HFFc6 (cell line): ENCODE data around the gene CDK5RAP3. TPM values are rescaled to one million over a fixed set of nuclear protein-coding genes. Genes with fewer than 3 reads are reported as not detected.

Source experiments
- DNase-seq: peaks from one replicate; pipeline ENCODE4 v3.0.0-alpha.2; 2018
- H3K27ac Mint-ChIP-seq: 2 replicates; pipeline ENCODE4 v1.8.0; 2020; ENCODE audit warnings: mild to moderate bottlenecking, mixed read lengths
- H3K27me3 Mint-ChIP-seq: 2 replicates; pipeline ENCODE4 v1.8.0; 2021; ENCODE audit warnings: mild to moderate bottlenecking, moderate library complexity, mixed read lengths; ENCODE audit not compliant: insufficient read depth
- H3K36me3 Mint-ChIP-seq: 2 replicates; pipeline ENCODE4 v1.8.0; 2021; ENCODE audit warnings: low read depth, mixed read lengths
- H3K4me1 Mint-ChIP-seq: 2 replicates; pipeline ENCODE4 v1.8.0; 2020; ENCODE audit warnings: low read depth, mixed read lengths
- H3K4me3 Mint-ChIP-seq: 2 replicates; pipeline ENCODE4 v1.8.0; 2020; ENCODE audit warnings: mild to moderate bottlenecking, moderate library complexity, mixed read lengths
- H3K9me3 Mint-ChIP-seq: 2 replicates; pipeline ENCODE4 v1.8.0; 2020; ENCODE audit warnings: mild to moderate bottlenecking, mixed read lengths
- CTCF ChIP-seq: fragments of 200-600 bp; sonication (generic); IDR thresholded peaks from 2 replicates; pipeline ENCODE4 v1.5.0; 2021; ENCODE audit warnings: antibody characterized with exemption, mild to moderate bottlenecking
- total RNA-seq, 6 experiments: library from RNA; stranded (reverse); fragmentation: NEBNext Ultra II Directional; extraction: Animal tissue kit (Norgen Biotek cat#: 25700); gene quantifications; 2 replicates in 1 of 6; 3 replicates in 5 of 6; pipeline ENCODE4 v1.2.3, GENCODE V29; 2021

CDK5RAP3 gene
- total RNA-seq, 6 experiments from 2014 or later = 78.4 to 91.3 (median 81.8) TPM

GRCh38 chr17:47946516-47946915 is 24.4 kb upstream of the CDK5RAP3 start:
- H3K27ac Mint-ChIP-seq = no peak overlapping the region; the same call in 1 of the 2 replicates
- H3K9me3 Mint-ChIP-seq = no peaks in the 10 kb centered on the region
- H3K27me3 Mint-ChIP-seq = peaks cover 4% of the 10 kb centered on the region; the same call in 1 of the 2 replicates

GRCh38 chr17:47946929-47947397 is 23.9 kb upstream of the CDK5RAP3 start:
- Mint-ChIP-seq H3K4me3 (no peak overlapping the region), H3K27me3 (peaks cover 3% of the 10 kb centered on the region; the same call in 1 of the 2 replicates), H3K36me3 (no peaks in the 10 kb centered on the region; the same call in 1 of the 2 replicates), H3K4me1 (peaks cover 50% of the 10 kb centered on the region), H3K27ac (peak overlapping the region; percentile 67), H3K9me3 (no peaks in the 10 kb centered on the region)
- peak; percentile 79 for DNase-seq
- TF ChIP-seq CTCF = peak; percentile 96

More at GRCh38 chr17:47946516-47946915, 24.4 kb upstream of the CDK5RAP3 start:
- Mint-ChIP-seq H3K4me3 (no peak overlapping the region), H3K4me1 (peaks cover 52% of the 10 kb centered on the region), H3K36me3 (no peaks in the 10 kb centered on the region; the same call in 1 of the 2 replicates)
- no peak for DNase-seq
- TF ChIP-seq CTCF = no peak

GRCh38 chr17:47948706-47949196 is 22.2 kb upstream of the CDK5RAP3 start:
- Mint-ChIP-seq H3K36me3 (no peaks in the 10 kb centered on the region; the same call in 1 of the 2 replicates), H3K27me3 (peaks cover 1% of the 10 kb centered on the region; the same call in 1 of the 2 replicates), H3K9me3 (no peaks in the 10 kb centered on the region), H3K27ac (peak overlapping the region; percentile 59), H3K4me3 (no peak overlapping the region), H3K4me1 (peaks cover 38% of the 10 kb centered on the region)
- TF ChIP-seq CTCF = no peak
- peak; percentile 39 for DNase-seq

DNA sequence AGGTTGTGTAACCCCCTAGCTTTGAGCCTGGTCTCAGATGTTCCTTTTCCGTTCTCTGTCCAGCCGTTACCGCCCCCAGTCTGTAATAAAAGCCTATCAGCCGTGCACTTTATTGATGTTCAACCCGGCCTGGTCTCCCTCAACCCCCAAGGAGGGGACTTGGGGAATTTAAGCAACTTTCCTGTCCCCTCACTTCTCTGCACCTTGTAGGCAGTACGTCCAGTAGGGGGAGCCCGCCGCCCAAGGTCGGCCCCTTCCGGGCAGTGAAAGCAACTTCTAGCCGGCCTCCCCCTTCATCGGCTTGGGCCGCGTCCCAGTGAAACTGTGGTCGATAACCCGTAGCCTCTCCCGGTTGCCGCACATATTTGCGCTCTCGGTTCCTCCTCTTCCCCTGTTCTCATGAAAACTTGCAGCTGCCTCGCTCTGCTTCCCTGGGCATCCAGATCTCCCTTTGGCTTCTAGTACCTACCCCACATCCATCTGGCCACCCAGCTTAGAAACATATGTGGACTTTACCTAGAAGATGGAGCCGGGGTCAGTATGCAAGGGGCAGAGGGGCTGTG is 21.6 kb upstream of the CDK5RAP3 start:
- peaks cover 38% of the 10 kb centered on the region for H3K4me1 Mint-ChIP-seq
- H3K27me3 Mint-ChIP-seq = peaks cover 1% of the 10 kb centered on the region; the same call in 1 of the 2 replicates
- no peaks in the 10 kb centered on the region for H3K9me3 Mint-ChIP-seq
- no peaks in the 10 kb centered on the region; the same call in 1 of the 2 replicates for H3K36me3 Mint-ChIP-seq
- peak; percentile 69 for DNase-seq
- H3K27ac Mint-ChIP-seq = peak overlapping the region; percentile 59
- TF ChIP-seq CTCF = peak; percentile 95
- peak overlapping the region; percentile 73 for H3K4me3 Mint-ChIP-seq

GRCh38 chr17:47949946-47950345 is 21.0 kb upstream of the CDK5RAP3 start:
- no peak for TF ChIP-seq CTCF
- Mint-ChIP-seq H3K4me1 (peaks cover 34% of the 10 kb centered on the region), H3K9me3 (no peaks in the 10 kb centered on the region), H3K36me3 (no peaks in the 10 kb centered on the region; the same call in 1 of the 2 replicates), H3K27ac (no peak overlapping the region; the same call in 1 of the 2 replicates), H3K4me3 (no peak overlapping the region), H3K27me3 (peaks cover 1% of the 10 kb centered on the region; the same call in 1 of the 2 replicates)
- no peak for DNase-seq
